Suppressor macrophage treated with lipopolysaccharide for 1 hour (primary cell): ENCODE results near the gene IL22RA2.

Experiments used
- DNase-seq, 3 donors: peaks; one replicate each; pipeline ENCODE4 v3.0.0-alpha.2; 2020 to 2022

IL22RA2 gene

GRCh38 chr6:137166247-137167098 is 7.0 kb downstream of the IL22RA2 start:
- peak; percentile 69 to 81 (median 78) for DNase-seq

DNA sequence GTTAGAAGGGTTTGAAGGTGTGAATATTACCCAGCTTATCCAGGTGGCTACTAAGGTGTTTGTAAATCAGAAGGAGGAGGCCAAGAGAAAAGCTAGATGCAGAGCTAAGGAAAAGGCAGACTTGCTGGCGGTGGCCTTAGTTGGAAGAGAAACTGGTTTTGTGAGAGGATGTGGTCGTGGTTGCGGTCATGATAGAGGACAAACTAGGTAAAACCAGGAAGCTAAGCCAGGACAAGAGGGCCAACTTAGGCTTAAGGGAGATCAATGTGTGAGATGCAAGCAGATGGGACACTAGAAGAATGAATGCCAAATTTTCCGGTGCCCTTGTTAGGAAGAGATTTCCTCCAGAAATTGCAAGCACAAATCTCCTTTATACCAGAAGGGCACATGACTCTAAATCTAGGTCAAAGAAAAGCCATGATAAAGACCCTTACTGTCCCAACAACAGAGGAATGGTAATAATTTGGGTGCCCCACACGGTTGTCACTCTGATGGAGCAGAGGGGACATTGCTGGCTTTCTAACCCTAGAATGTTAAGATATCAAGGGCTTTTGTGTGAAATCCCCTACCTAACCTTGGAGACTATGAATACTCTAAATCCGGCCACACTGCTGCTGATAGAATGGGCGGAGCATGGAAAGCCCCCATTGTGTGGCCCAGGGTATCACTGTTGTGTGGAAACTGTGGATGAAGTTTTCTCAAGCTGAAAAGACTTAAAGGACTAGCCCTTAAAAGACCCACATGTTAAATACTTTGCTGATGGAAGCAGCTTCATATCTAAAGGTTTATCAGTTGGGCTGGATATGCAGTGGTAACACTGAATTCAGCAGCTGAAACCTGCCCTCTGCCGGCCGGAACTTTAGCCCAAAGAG is 7.8 kb downstream of the IL22RA2 start:
- DNase-seq = no peak

DNA sequence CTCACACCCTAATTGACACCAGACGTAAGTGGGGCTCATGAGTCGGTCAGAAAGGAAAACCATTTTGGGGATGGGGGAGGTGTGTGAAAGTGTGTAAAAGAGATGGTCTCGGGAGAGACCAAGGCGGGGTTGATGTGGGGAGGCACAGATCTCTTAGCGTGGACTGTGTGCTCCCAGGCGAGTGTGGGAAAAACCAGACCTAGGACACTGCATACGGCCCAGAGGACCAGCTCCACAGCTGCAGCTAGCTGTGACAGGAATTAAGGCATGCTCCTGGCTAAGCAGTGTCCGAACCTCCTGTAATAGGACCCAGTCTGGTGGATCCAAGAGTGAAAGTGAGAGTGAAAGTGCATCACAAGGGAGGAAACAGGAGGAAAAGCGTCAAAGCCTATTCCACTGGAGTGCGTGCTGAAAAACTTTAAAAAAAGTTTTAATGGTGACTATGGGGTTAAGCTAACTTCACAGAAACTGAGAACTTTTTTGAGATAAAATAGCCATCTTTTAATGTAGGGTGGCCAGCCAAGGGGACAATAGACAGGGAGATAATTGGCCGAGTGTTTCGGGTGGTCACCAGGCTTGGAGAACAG is 9.6 kb downstream of the IL22RA2 start:
- DNase-seq = no peak

DNA sequence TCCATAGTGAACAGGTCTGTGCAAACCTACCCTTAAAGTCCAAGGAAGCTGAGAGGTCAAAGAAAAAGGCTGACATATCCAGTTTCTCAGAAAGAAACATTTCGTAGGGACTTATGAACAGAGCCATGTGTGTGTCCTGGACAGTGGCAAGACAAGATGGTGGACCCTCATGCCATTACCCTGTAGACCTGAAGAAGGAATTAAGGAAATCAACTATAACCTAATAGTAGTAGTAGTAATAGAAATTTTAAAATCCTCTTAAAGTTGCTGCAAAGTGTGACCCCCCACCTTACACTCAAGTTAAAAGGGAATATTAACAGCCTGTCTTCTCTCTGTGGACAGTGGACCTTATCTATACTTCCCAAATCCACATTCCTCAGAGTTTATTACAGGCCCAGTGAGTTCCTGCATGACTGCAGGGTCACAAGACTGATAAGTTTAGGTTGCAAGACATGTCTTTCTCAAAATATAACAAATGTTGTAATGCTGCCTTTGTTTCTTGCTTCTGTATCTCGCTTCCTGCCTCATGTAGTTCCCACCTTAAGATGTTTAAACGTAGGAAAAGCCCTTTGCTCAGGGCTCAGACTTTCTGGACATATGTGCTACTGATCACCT is 10.6 kb downstream of the IL22RA2 start:
- DNase-seq = peak in 1 of 3 donors; percentile 37

GRCh38 chr6:137161949-137162348 is 11.5 kb downstream of the IL22RA2 start:
- no peak for DNase-seq

- no peak for DNase-seq
Measured at GRCh38 chr6:137160763-137161162, 12.7 kb downstream of the IL22RA2 start.

- no peak for DNase-seq
Measured at GRCh38 chr6:137159912-137160311, 13.5 kb downstream of the IL22RA2 start.

GRCh38 chr6:137157601-137158000 is 15.8 kb downstream of the IL22RA2 start:
- no peak for DNase-seq

GRCh38 chr6:137156650-137157049 is 16.8 kb downstream of the IL22RA2 start:
- DNase-seq = no peak

GRCh38 chr6:137155830-137156229 is 17.6 kb downstream of the IL22RA2 start:
- DNase-seq = peak; percentile 63 to 75 (median 69)

DNA sequence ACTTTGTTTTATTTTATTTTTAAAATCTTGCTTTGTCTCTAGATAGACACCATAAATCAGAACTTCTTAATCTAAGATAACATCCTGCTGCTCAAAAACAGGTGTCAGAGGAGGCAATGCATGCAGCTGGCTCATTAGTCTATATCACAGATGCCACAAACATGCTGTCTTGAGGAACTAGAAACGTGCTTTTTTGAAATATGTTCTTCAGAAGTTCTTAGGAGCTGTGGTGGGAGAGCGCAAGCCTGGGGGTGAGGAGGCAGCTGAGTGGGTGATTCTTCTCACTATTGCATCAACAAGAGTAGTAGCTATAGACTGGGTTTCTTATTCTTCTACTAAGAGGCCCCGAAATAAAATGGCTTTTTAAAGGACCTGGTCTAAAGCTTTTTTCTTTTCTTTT is 23.4 kb downstream of the IL22RA2 start:
- peak; percentile 63 to 67 (median 63) for DNase-seq

DNA sequence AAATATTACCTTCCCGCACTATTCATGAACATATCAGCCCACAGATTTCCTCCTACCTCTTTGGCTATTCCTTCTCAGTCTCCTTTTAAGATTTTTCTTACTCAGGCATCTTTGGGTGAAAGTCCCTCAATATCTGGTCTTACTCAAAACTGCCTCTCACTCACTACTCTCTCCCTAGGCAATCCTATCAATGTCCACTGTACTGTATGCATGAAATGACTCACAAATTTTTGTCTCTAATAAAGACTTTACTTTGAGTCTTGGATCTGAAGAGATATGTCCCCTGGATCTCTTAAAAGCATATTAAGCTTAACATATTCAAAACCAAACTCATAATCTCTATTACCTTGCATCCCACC is 24.4 kb downstream of the IL22RA2 start:
- DNase-seq = no peak

- peak; percentile 85 to 96 (median 95) for DNase-seq
Measured at GRCh38 chr6:137148306-137149034, 25.0 kb downstream of the IL22RA2 start.

GRCh38 chr6:137147195-137147594 is 26.2 kb downstream of the IL22RA2 start:
- DNase-seq = no peak

DNA sequence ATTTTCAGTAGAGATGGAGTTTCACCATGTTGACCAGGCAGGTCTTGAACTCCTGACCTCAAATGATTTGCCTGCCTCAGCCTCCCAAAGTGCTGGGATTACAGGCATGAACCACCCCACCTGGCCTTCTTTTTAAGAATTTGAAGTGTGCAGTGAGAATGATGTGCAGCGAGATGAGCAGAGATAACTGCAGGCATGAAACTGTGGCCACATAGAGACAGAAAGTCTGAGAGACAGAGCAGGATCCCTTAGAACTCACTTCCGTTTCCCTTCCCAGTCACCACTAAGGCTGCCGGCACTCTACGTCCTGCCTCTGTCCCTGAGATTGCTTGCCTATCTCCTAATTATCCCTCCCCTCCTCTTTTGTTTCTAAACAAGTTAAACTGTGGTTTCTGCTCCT is 27.2 kb downstream of the IL22RA2 start:
- no peak for DNase-seq

DNA sequence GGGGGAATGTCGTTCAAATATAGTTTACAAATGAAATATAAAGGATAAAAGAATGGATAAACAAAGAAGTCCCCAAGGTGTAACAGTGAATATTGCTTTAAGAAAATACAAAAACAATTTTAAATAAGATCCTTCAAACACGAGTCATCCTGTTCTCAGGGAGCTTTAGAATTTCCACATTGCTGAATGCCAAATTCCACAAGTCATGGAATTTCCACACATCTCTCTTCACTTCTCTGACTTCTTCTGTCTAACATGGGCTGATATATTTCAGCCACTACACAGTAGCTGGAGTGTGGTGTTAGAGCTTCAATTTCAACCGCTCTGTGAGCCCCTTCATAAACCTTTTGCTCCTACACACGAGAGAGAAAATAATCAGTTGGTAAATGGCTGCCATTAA is 28.0 kb downstream of the IL22RA2 start:
- DNase-seq = peak; percentile 58 to 79 (median 76)

DNA sequence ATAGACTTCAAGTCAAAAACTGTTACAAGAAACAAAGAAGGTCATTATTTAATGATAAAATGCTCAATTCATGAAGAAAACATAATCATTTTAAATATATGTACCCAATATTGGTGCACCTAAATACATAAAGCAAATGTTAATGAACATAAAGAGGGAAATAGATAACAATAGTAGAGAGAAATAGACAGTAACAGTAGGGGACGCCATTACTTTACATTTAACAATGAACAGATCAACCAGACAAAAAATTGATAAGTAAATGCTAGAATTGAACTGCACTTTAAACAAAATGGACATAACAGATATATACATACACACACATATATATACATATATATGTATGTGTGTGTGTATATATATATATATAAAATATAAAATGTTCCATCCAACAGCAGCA is 37.4 kb downstream of the IL22RA2 start:
- peak; percentile 36 to 68 (median 66) for DNase-seq

DNA sequence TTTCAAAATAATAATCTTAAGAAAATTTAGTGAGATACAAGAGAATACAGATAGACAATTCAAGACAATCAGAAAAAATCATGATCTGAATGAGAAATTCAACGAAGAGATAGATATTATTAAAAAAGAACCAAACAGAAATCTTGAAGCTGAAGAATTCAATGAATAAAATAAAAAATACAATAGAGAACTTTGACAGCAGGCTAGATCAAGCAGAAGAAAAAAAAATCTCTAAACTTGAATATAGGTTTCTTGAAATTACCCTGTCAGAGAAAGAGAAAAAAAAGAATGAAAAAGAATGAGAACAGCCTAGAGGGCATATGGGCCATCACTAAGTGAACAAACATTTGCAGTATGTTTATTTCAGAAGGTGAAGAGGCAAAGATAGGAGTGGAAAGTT is 39.0 kb downstream of the IL22RA2 start:
- DNase-seq = no peak

DNA sequence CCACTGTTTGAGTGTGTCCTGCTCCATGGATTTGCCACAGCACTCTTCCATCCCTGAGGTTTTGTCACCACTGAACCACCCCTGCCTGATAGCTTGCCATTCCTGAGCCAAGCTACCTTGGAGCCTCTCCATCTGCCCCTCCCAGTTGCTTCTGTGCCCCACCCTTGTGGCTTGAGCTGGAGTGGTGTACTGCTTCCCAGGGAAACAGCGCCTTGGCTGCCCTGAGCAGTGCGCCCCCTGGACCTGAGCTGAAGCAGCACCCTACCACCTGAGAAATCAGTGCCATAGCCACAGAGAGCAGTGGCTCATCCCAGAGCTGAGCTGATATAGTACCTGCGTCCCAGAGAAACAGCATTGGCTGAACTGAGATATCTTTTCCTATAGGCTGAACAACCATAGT is 40.3 kb downstream of the IL22RA2 start:
- no peak for DNase-seq

- no peak for DNase-seq
Measured at GRCh38 chr6:137126875-137127485, 46.5 kb downstream of the IL22RA2 start.

DNA sequence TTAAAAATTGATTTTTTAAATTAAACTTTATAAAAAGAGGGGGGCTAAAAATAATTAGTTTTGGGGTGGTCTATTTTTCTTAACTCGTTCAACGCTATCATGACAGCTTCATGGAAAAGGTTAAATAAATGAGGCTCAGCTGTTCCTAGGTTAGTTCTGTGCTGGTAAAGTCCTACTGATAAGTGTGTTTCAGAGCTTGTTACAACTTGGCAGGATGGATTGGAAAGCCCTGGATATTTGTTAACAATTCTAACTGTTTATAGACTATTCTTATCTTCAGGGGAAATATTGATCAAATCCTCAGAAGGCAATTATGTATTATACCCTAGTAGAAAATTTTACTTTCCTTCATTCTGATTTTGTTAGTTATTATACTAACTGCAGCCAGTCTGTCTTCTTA is 50.4 kb downstream of the IL22RA2 start:
- no peak for DNase-seq

GRCh38 chr6:137122612-137123011 is 50.8 kb downstream of the IL22RA2 start:
- DNase-seq = no peak
